IPS-15b (cell line): Measurements from ENCODE around the gene RFX2.
"Not testable (repeated sequence)": the region's sequence is repeated elsewhere in the genome, so short reads cannot be mapped to it uniquely, and the experiment has no call there.

ENCODE experiments used
- H3K27me3 ChIP-seq: one replicate; pipeline ENCODE4 v1.6.1; 2013; ENCODE audit warnings: low read length; ENCODE audit not compliant: control insufficient read depth, insufficient read depth
- H3K36me3 ChIP-seq: one replicate; pipeline ENCODE4 v1.6.1; 2013; ENCODE audit warnings: low read length; ENCODE audit not compliant: control insufficient read depth, insufficient read depth
- H3K4me1 ChIP-seq: one replicate; pipeline ENCODE4 v1.6.1; 2013; ENCODE audit warnings: mild to moderate bottlenecking, low read length; ENCODE audit not compliant: control insufficient read depth, insufficient read depth
- H3K4me3 ChIP-seq: one replicate; pipeline ENCODE4 v1.5.1; 2013; ENCODE audit warnings: low read depth, low read length
- H3K9ac ChIP-seq: one replicate; pipeline ENCODE4 v1.6.1; 2013; ENCODE audit warnings: low read depth, mild to moderate bottlenecking, low read length
- H3K9me3 ChIP-seq: one replicate; pipeline ENCODE4 v1.6.1; 2013; ENCODE audit warnings: mild to moderate bottlenecking, low read length; ENCODE audit not compliant: control insufficient read depth, insufficient read depth

RFX2 gene

GRCh38 chr19:6039566-6040225, 70.6 kb downstream of the RFX2 start:
- H3K36me3 ChIP-seq, result no peaks in the 10 kb centered on the region

GRCh38 chr19:6038634-6039405, 71.5 kb downstream of the RFX2 start:
- no peak overlapping the region for H3K9ac ChIP-seq
- H3K27me3 ChIP-seq, result no peaks in the 10 kb centered on the region
- H3K4me3 ChIP-seq, result no peak overlapping the region
- H3K36me3 ChIP-seq, result no peaks in the 10 kb centered on the region
- no peaks in the 10 kb centered on the region for H3K9me3 ChIP-seq
- H3K4me1 ChIP-seq, result no peaks in the 10 kb centered on the region

More at GRCh38 chr19:6039566-6040225, 70.6 kb downstream of the RFX2 start:
- no peaks in the 10 kb centered on the region for H3K27me3 ChIP-seq
- H3K4me3 ChIP-seq, result no peak overlapping the region
- no peak overlapping the region for H3K9ac ChIP-seq
- no peaks in the 10 kb centered on the region for H3K4me1 ChIP-seq
- H3K9me3 ChIP-seq, result no peaks in the 10 kb centered on the region

GRCh38 chr19:6035026-6035425, 75.3 kb downstream of the RFX2 start:
- H3K27me3 ChIP-seq, result no peaks in the 10 kb centered on the region
- H3K36me3 ChIP-seq, result no peaks in the 10 kb centered on the region
- H3K9ac ChIP-seq, result no peak overlapping the region
- no peaks in the 10 kb centered on the region for H3K9me3 ChIP-seq
- H3K4me3 ChIP-seq, result no peak overlapping the region
- no peaks in the 10 kb centered on the region for H3K4me1 ChIP-seq

GRCh38 chr19:6034512-6034911, 75.8 kb downstream of the RFX2 start:
- Histone ChIP-seq H3K9ac (no peak overlapping the region), H3K4me3 (no peak overlapping the region), H3K27me3 (no peaks in the 10 kb centered on the region), H3K9me3 (no peaks in the 10 kb centered on the region), H3K36me3 (no peaks in the 10 kb centered on the region), H3K4me1 (no peaks in the 10 kb centered on the region)

GRCh38 chr19:6033744-6034264, 76.5 kb downstream of the RFX2 start:
- Histone ChIP-seq H3K9ac (no peak overlapping the region), H3K9me3 (no peaks in the 10 kb centered on the region), H3K36me3 (no peaks in the 10 kb centered on the region), H3K4me3 (no peak overlapping the region), H3K27me3 (no peaks in the 10 kb centered on the region), H3K4me1 (no peaks in the 10 kb centered on the region)

- no peaks in the 10 kb centered on the region for H3K27me3 ChIP-seq
- no peaks in the 10 kb centered on the region for H3K36me3 ChIP-seq
- H3K9ac ChIP-seq, result no peak overlapping the region
- no peaks in the 10 kb centered on the region for H3K9me3 ChIP-seq
- no peaks in the 10 kb centered on the region for H3K4me1 ChIP-seq
- H3K4me3 ChIP-seq, result no peak overlapping the region
Measured at GRCh38 chr19:6032827-6033226, 77.5 kb downstream of the RFX2 start.

- no peaks in the 10 kb centered on the region for H3K36me3 ChIP-seq
- H3K27me3 ChIP-seq, result no peaks in the 10 kb centered on the region
- no peak overlapping the region for H3K9ac ChIP-seq
- H3K4me3 ChIP-seq, result no peak overlapping the region
- no peaks in the 10 kb centered on the region for H3K9me3 ChIP-seq
- no peaks in the 10 kb centered on the region for H3K4me1 ChIP-seq
Measured at GRCh38 chr19:6032381-6032780, 77.9 kb downstream of the RFX2 start.

GRCh38 chr19:6030214-6030507, 80.1 kb downstream of the RFX2 start:
- Histone ChIP-seq H3K9ac (no peak overlapping the region), H3K4me3 (no peak overlapping the region), H3K27me3 (no peaks in the 10 kb centered on the region), H3K4me1 (no peaks in the 10 kb centered on the region), H3K9me3 (no peaks in the 10 kb centered on the region), H3K36me3 (no peaks in the 10 kb centered on the region)

GRCh38 chr19:6026390-6027227, 83.7 kb downstream of the RFX2 start:
- no peaks in the 10 kb centered on the region for H3K36me3 ChIP-seq
- H3K9me3 ChIP-seq, result no peaks in the 10 kb centered on the region
- no peaks in the 10 kb centered on the region for H3K4me1 ChIP-seq
- no peak overlapping the region for H3K9ac ChIP-seq
- no peak overlapping the region for H3K4me3 ChIP-seq
- no peaks in the 10 kb centered on the region for H3K27me3 ChIP-seq

- not testable (repeated sequence) for H3K27me3 ChIP-seq, H3K9me3 ChIP-seq, H3K4me1 ChIP-seq, H3K36me3 ChIP-seq, H3K9ac ChIP-seq, H3K4me3 ChIP-seq
Measured at GRCh38 chr19:6024756-6025155, 85.5 kb downstream of the RFX2 start.

- no peaks in the 10 kb centered on the region for H3K27me3 ChIP-seq
- no peak overlapping the region for H3K9ac ChIP-seq
- H3K36me3 ChIP-seq, result no peaks in the 10 kb centered on the region
- no peak overlapping the region for H3K4me3 ChIP-seq
- H3K9me3 ChIP-seq, result no peaks in the 10 kb centered on the region
- no peaks in the 10 kb centered on the region for H3K4me1 ChIP-seq
Measured at GRCh38 chr19:6023936-6024335, 86.4 kb downstream of the RFX2 start.
